PC-3 (cell line): ENCODE results near the gene DPYSL4.

ENCODE experiments used
- EZH2 ChIP-seq: fragments of 300-600 bp; sonication (generic); IDR thresholded peaks from one replicate; pipeline ENCODE4 v1.6.1; 2017; ENCODE audit warnings: antibody characterized with exemption, mild to moderate bottlenecking, low read length; ENCODE audit not compliant: unreplicated experiment
- EZH2phosphoT487 ChIP-seq: fragments of 300-600 bp; sonication (generic); IDR thresholded peaks from 2 replicates; pipeline ENCODE4 v1.6.1; 2018; ENCODE audit warnings: mild to moderate bottlenecking, antibody characterized with exemption, low read length, borderline replicate concordance
- TF ChIP-seq, protein P1 (sequence below): fragments of 300-600 bp; sonication (generic); conservative IDR thresholded peaks from 2 replicates; pipeline ENCODE4 v1.5.1; 2017; ENCODE audit warnings: antibody characterized with exemption, low read depth, mild to moderate bottlenecking, low read length

DNA sequence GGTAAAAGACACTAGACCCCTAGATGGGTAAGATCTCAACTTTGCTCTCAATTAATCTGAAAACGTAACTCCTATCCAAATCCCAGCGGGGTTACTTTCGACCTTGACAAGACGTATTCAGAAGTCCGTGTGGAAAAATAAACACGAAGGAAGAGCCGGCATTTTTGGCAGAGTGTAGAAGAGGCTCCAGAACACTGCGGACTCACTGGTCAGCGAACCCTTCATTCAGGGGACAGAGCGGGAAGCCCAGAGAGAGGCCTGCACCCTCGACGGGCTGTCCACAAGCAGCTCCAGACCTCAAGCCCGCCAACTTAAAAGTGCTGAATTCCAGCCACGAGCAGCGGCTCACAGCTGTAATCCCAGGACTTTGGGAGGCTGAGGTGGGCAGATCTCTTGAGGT, 54.7 kb downstream of the DPYSL4 start:
- TF ChIP-seq EZH2 (no peak), EZH2phosphoT487 (no peak)
- TF ChIP-seq, protein P1, sequence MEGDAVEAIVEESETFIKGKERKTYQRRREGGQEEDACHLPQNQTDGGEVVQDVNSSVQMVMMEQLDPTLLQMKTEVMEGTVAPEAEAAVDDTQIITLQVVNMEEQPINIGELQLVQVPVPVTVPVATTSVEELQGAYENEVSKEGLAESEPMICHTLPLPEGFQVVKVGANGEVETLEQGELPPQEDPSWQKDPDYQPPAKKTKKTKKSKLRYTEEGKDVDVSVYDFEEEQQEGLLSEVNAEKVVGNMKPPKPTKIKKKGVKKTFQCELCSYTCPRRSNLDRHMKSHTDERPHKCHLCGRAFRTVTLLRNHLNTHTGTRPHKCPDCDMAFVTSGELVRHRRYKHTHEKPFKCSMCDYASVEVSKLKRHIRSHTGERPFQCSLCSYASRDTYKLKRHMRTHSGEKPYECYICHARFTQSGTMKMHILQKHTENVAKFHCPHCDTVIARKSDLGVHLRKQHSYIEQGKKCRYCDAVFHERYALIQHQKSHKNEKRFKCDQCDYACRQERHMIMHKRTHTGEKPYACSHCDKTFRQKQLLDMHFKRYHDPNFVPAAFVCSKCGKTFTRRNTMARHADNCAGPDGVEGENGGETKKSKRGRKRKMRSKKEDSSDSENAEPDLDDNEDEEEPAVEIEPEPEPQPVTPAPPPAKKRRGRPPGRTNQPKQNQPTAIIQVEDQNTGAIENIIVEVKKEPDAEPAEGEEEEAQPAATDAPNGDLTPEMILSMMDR = no peak
